ENCODE measurements around the gene HOXD8.

The HOXD8 gene

DNA sequence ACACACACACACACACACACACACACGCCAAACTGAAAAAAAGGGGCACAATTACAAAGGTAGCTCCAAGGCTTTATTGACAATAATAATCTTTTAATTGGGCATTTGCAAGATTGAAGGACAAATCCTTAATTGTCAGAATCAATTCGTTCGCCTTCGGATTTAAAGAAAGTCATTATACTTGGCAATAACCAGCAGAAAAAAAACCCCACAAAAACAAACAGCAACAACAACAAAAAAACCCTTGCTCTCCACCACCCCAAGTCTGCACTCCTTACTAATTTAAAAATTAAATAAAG, 1.8 kb upstream of the HOXD8 start:
- H3K27me3 ChIP-seq (ENCODE audit: low read length), result no peaks in the 10 kb centered on the region
- H3K36me3 ChIP-seq (ENCODE audit: low read length), result no peaks in the 10 kb centered on the region
- TF ChIP-seq, protein P1, sequence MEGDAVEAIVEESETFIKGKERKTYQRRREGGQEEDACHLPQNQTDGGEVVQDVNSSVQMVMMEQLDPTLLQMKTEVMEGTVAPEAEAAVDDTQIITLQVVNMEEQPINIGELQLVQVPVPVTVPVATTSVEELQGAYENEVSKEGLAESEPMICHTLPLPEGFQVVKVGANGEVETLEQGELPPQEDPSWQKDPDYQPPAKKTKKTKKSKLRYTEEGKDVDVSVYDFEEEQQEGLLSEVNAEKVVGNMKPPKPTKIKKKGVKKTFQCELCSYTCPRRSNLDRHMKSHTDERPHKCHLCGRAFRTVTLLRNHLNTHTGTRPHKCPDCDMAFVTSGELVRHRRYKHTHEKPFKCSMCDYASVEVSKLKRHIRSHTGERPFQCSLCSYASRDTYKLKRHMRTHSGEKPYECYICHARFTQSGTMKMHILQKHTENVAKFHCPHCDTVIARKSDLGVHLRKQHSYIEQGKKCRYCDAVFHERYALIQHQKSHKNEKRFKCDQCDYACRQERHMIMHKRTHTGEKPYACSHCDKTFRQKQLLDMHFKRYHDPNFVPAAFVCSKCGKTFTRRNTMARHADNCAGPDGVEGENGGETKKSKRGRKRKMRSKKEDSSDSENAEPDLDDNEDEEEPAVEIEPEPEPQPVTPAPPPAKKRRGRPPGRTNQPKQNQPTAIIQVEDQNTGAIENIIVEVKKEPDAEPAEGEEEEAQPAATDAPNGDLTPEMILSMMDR (IDR thresholded peaks at IDR 0.05; ENCODE audit: insufficient read depth, low read length, poor library complexity, severe bottlenecking), result no peak
- no peak for TF ChIP-seq EZH2phosphoT487 (conservative IDR thresholded peaks at IDR 0.05; ENCODE audit: low read length)
- H3K9ac ChIP-seq (ENCODE audit: low read length), result no peak overlapping the region
- H2AFZ ChIP-seq (ENCODE audit: low read depth, low read length, severe bottlenecking), result no peak overlapping the region
- no peaks in the 10 kb centered on the region for H4K20me1 ChIP-seq (ENCODE audit: low read depth, low read length)
- no peak overlapping the region for H3K27ac ChIP-seq (ENCODE audit: low read depth, low read length)
- no peaks in the 10 kb centered on the region for H3K9me3 ChIP-seq (ENCODE audit: insufficient read depth, low read length)
- H3K79me2 ChIP-seq (ENCODE audit: insufficient read depth, low read length), result no peaks in the 10 kb centered on the region
- H3K4me2 ChIP-seq (ENCODE audit: low read depth, low read length, poor library complexity, severe bottlenecking), result no peak overlapping the region
- no peaks in the 10 kb centered on the region for H3F3A ChIP-seq (ENCODE audit: insufficient read depth)
- no peaks in the 10 kb centered on the region for H3K9me2 ChIP-seq (replicated peaks; ENCODE audit: insufficient read depth, low read length)
- no peak overlapping the region for H3K4me3 ChIP-seq (ENCODE audit: insufficient read depth, low read length, poor library complexity, severe bottlenecking)

DNA sequence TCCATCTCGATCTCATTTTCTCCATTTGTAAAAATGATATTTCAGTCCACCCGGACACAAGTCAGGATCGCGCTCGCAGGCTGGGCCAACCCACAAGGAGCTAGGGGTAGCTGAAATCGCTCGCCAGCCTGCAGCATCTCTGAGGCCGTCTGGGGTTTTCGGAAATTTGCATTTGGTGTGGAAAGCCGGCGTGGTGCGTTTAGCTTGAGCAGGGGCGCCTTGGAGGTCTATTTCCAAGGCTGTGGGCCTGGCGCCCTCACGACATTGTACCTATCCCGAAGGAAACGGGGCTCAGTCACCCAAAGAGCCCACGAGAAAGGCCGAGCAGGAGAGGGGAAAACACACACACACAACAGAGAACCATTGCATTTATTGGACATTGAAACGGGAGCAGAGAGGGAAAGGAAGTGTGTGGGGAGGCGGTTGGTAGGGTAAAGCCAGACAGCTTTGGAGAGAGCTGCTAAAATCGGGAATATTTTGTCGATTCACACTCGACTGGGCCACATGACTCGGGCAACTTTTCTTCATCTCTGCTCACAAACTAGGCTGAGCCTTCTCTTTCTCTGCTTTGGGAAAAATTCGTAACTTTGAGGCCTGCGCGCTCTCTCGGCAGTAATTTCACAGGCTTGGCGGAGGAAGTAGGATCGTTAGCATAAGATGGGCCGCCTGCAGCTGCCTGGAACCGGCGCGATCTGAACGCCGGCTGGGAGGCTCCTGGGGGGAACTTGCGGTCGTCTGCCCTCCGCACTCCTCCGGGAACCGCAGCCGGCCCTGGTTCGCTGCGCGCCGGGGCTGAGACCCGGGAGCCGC, 1.1 kb upstream of the HOXD8 start:
- H3K27me3 ChIP-seq (ENCODE audit: low read length), result no peaks in the 10 kb centered on the region
- H3K27ac ChIP-seq (ENCODE audit: low read depth, low read length), result no peak overlapping the region
- H3K79me2 ChIP-seq (ENCODE audit: insufficient read depth, low read length), result no peaks in the 10 kb centered on the region
- H3K9me2 ChIP-seq (replicated peaks; ENCODE audit: insufficient read depth, low read length), result no peaks in the 10 kb centered on the region
- H3K9ac ChIP-seq (ENCODE audit: low read length), result no peak overlapping the region
- H3K4me2 ChIP-seq (ENCODE audit: low read depth, low read length, poor library complexity, severe bottlenecking), result no peak overlapping the region
- no peak overlapping the region for H3K4me3 ChIP-seq (ENCODE audit: insufficient read depth, low read length, poor library complexity, severe bottlenecking)
- H3F3A ChIP-seq (ENCODE audit: insufficient read depth), result no peaks in the 10 kb centered on the region
- TF ChIP-seq, protein P1 (IDR thresholded peaks at IDR 0.05; ENCODE audit: insufficient read depth, low read length, poor library complexity, severe bottlenecking), result no peak
- TF ChIP-seq EZH2phosphoT487 (conservative IDR thresholded peaks at IDR 0.05; ENCODE audit: low read length), result no peak
- H3K36me3 ChIP-seq (ENCODE audit: low read length), result no peaks in the 10 kb centered on the region
- H3K9me3 ChIP-seq (ENCODE audit: insufficient read depth, low read length), result no peaks in the 10 kb centered on the region
- no peaks in the 10 kb centered on the region for H4K20me1 ChIP-seq (ENCODE audit: low read depth, low read length)
- H2AFZ ChIP-seq (ENCODE audit: low read depth, low read length, severe bottlenecking), result no peak overlapping the region

DNA sequence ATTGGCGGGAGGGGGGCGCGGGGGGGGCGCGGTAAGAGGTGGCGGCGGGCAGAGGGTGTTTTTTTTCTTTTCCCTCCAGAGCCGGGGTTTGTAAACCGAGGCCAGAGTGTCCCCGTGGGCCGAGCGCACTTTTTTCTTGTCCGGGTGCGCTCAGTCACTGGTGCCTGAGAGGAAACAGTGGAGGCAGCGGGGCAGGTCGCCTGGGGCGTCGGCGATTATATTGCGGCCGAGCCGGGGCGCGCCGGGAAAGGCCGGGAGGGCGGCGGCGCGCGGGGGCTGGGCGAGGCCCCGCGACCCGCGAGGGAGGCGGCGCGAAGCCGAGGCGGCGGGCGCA, 275 bp downstream of the HOXD8 start:
- Histone ChIP-seq H3K4me3 (ENCODE audit: insufficient read depth, low read length, poor library complexity, severe bottlenecking) (no peak overlapping the region), H3F3A (ENCODE audit: insufficient read depth) (no peaks in the 10 kb centered on the region), H3K9me3 (ENCODE audit: insufficient read depth, low read length) (no peaks in the 10 kb centered on the region), H3K9me2 (replicated peaks; ENCODE audit: insufficient read depth, low read length) (no peaks in the 10 kb centered on the region), H3K27me3 (ENCODE audit: low read length) (no peaks in the 10 kb centered on the region), H3K79me2 (ENCODE audit: insufficient read depth, low read length) (no peaks in the 10 kb centered on the region), H4K20me1 (ENCODE audit: low read depth, low read length) (no peaks in the 10 kb centered on the region), H3K9ac (ENCODE audit: low read length) (no peak overlapping the region), H3K4me2 (ENCODE audit: low read depth, low read length, poor library complexity, severe bottlenecking) (no peak overlapping the region), H3K36me3 (ENCODE audit: low read length) (no peaks in the 10 kb centered on the region), H2AFZ (ENCODE audit: low read depth, low read length, severe bottlenecking) (no peak overlapping the region), H3K27ac (ENCODE audit: low read depth, low read length) (no peak overlapping the region)
- no peak for TF ChIP-seq EZH2phosphoT487 (conservative IDR thresholded peaks at IDR 0.05; ENCODE audit: low read length)
- TF ChIP-seq, protein P1 (IDR thresholded peaks at IDR 0.05; ENCODE audit: insufficient read depth, low read length, poor library complexity, severe bottlenecking), result no peak
